ENCODE data around the gene NMB.

DNA sequence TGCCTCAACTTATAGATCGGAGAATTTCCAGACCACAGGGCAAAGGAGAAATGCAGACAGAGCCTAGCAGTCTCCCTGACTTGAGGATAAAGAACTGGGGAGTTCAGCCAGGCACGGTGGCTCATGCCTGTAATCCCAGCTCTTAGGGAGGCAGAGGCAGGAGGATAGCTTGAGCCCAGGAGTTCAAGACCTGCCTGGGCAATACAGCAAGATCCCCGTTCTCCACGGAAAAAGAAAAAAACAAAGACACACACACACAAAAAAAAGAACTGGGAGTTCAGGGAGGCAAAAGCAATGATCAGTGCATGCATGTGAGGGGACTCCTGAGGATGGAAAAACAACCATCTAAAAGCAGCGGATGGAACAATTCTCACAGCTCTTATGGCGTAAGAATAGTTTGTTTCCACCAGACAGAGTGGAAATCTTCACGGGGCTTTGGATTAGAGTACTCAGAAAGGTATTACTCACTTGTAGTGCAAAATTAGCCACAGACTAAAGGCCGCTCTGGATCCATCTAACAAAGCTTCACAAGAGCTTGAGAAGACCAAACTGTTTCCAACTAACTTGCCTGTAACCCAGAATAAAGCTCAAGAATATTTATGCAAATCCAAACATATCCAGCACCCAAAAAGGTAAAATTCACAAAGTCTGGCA lies 41.7 kb upstream of the NMB start:
- TF ChIP-seq, protein P1, sequence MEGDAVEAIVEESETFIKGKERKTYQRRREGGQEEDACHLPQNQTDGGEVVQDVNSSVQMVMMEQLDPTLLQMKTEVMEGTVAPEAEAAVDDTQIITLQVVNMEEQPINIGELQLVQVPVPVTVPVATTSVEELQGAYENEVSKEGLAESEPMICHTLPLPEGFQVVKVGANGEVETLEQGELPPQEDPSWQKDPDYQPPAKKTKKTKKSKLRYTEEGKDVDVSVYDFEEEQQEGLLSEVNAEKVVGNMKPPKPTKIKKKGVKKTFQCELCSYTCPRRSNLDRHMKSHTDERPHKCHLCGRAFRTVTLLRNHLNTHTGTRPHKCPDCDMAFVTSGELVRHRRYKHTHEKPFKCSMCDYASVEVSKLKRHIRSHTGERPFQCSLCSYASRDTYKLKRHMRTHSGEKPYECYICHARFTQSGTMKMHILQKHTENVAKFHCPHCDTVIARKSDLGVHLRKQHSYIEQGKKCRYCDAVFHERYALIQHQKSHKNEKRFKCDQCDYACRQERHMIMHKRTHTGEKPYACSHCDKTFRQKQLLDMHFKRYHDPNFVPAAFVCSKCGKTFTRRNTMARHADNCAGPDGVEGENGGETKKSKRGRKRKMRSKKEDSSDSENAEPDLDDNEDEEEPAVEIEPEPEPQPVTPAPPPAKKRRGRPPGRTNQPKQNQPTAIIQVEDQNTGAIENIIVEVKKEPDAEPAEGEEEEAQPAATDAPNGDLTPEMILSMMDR (IDR thresholded peaks at IDR 0.05; ENCODE audit: low read depth, low read length): no peak
- TF ChIP-seq EZH2phosphoT487 (IDR thresholded peaks at IDR 0.05; ENCODE audit: low read depth): no peak

All from OCI-LY3 (cell line).